MM.1S (cell line): Measurements from ENCODE around the gene CLEC2B.

ENCODE experiments used
- DNase-seq: peaks from one replicate; pipeline ENCODE4 v3.0.0-alpha.2; 2015
- H2AFZ ChIP-seq: fragments of 300-600 bp; sonication (generic); 2 replicates; pipeline ENCODE4 v1.6.0; 2016; ENCODE audit warnings: antibody characterized with exemption, low read length
- H3F3A ChIP-seq: fragments of 300-600 bp; sonication (generic); 2 replicates; pipeline ENCODE4 v1.6.1; 2016; ENCODE audit warnings: mild to moderate bottlenecking, antibody characterized with exemption, low read length, moderate library complexity, mixed read lengths; ENCODE audit not compliant: insufficient read depth
- H3K27ac ChIP-seq: fragments of 300-600 bp; sonication (generic); 2 replicates; pipeline ENCODE4 v1.5.1; 2016; ENCODE audit warnings: mild to moderate bottlenecking, low read length
- H3K27me3 ChIP-seq: fragments of 300-600 bp; sonication (generic); replicated peaks from 2 replicates; pipeline ENCODE4 v1.6.0; 2016; ENCODE audit warnings: low read length; ENCODE audit not compliant: insufficient read depth
- H3K36me3 ChIP-seq: fragments of 300-600 bp; sonication (generic); replicated peaks from 2 replicates; pipeline ENCODE4 v1.6.1; 2016; ENCODE audit warnings: mild to moderate bottlenecking, low read length, mixed read lengths; ENCODE audit not compliant: insufficient read depth
- H3K4me1 ChIP-seq: fragments of 300-600 bp; sonication (generic); 2 replicates; pipeline ENCODE4 v1.6.1; 2016; ENCODE audit warnings: low read length, mixed read lengths
- H3K4me2 ChIP-seq: fragments of 300-600 bp; sonication (generic); 2 replicates; pipeline ENCODE4 v1.6.0; 2016; ENCODE audit warnings: low read depth, low read length
- H3K4me3 ChIP-seq: fragments of 300-600 bp; sonication (generic); 2 replicates; pipeline ENCODE4 v1.5.1; 2016; ENCODE audit warnings: low read length, mixed read lengths
- H3K79me2 ChIP-seq: fragments of 300-600 bp; sonication (generic); 2 replicates; pipeline ENCODE4 v1.6.1; 2016; ENCODE audit warnings: mixed run types, low read length, mixed read lengths
- H3K9ac ChIP-seq: fragments of 300-600 bp; sonication (generic); 2 replicates; pipeline ENCODE4 v1.6.1; 2016; ENCODE audit warnings: low read length, mixed read lengths
- H3K9me2 ChIP-seq: fragments of 300-600 bp; sonication (generic); replicated peaks from 2 replicates; pipeline ENCODE4 v1.6.1; 2016; ENCODE audit warnings: mild to moderate bottlenecking, low read length, mixed read lengths; ENCODE audit not compliant: insufficient read depth
- H3K9me3 ChIP-seq: fragments of 300-600 bp; sonication (generic); replicated peaks from 2 replicates; pipeline ENCODE4 v1.6.1; 2016; ENCODE audit warnings: mild to moderate bottlenecking, low read length, mixed read lengths; ENCODE audit not compliant: insufficient read depth
- H4K20me1 ChIP-seq: fragments of 300-600 bp; sonication (generic); 2 replicates; pipeline ENCODE4 v1.6.1; 2016; ENCODE audit warnings: mild to moderate bottlenecking, low read length, moderate library complexity, mixed read lengths; ENCODE audit not compliant: insufficient read depth
- CTCF ChIP-seq: fragments of 300-600 bp; sonication (generic); IDR thresholded peaks from 2 replicates; pipeline ENCODE4 v1.5.1; 2016; ENCODE audit warnings: antibody characterized with exemption, low read length, mixed read lengths
- EZH2 ChIP-seq: fragments of 300-600 bp; sonication (generic); optimal IDR thresholded peaks from 2 replicates; pipeline ENCODE3; 2017; ENCODE audit warnings: low read depth, mild to moderate bottlenecking, antibody characterized with exemption, low read length, mixed read lengths
- EZH2phosphoT487 ChIP-seq: fragments of 300-600 bp; sonication (generic); IDR thresholded peaks from 2 replicates; pipeline ENCODE4 v1.6.1; 2018; ENCODE audit warnings: antibody characterized with exemption, low read length

Gene CLEC2B

GRCh38 chr12:9806714-9807113, 62.4 kb downstream of the CLEC2B start:
- no peaks in the 10 kb centered on the region for H3K9me3 ChIP-seq
- no peaks in the 10 kb centered on the region for H3K9me2 ChIP-seq
- H3K4me2 ChIP-seq, result no peak overlapping the region
- no peak overlapping the region for H2AFZ ChIP-seq
- no peak overlapping the region for H3K4me3 ChIP-seq
- H3F3A ChIP-seq, result no peaks in the 10 kb centered on the region
- TF ChIP-seq EZH2phosphoT487, result no peak
- no peak for TF ChIP-seq EZH2
- no peak for TF ChIP-seq CTCF
- no peaks in the 10 kb centered on the region for H3K36me3 ChIP-seq
- H3K9ac ChIP-seq, result no peak overlapping the region
- no peaks in the 10 kb centered on the region for H4K20me1 ChIP-seq
- no peak for DNase-seq
- H3K27me3 ChIP-seq, result no peaks in the 10 kb centered on the region
- no peak overlapping the region for H3K27ac ChIP-seq
- H3K4me1 ChIP-seq, result no peaks in the 10 kb centered on the region
- no peaks in the 10 kb centered on the region for H3K79me2 ChIP-seq

GRCh38 chr12:9805883-9806282, 63.3 kb downstream of the CLEC2B start:
- no peaks in the 10 kb centered on the region for H3K9me3 ChIP-seq
- no peak overlapping the region for H3K9ac ChIP-seq
- H3K36me3 ChIP-seq, result no peaks in the 10 kb centered on the region
- no peaks in the 10 kb centered on the region for H4K20me1 ChIP-seq
- H3K79me2 ChIP-seq, result no peaks in the 10 kb centered on the region
- TF ChIP-seq EZH2 (no peak), EZH2phosphoT487 (no peak), CTCF (no peak)
- no peak overlapping the region for H2AFZ ChIP-seq
- no peaks in the 10 kb centered on the region for H3K9me2 ChIP-seq
- H3F3A ChIP-seq, result no peaks in the 10 kb centered on the region
- H3K4me1 ChIP-seq, result no peaks in the 10 kb centered on the region
- no peak for DNase-seq
- no peaks in the 10 kb centered on the region for H3K27me3 ChIP-seq
- no peak overlapping the region for H3K4me2 ChIP-seq
- H3K4me3 ChIP-seq, result no peak overlapping the region
- H3K27ac ChIP-seq, result no peak overlapping the region
